K562 (cell line): ENCODE measurements around the gene RFC2. TPM values are rescaled to one million over a fixed set of nuclear protein-coding genes. Genes with fewer than 3 reads are reported as not detected.

ENCODE experiments used
- ARID1B ChIP-seq: fragments of 450-650 bp; IDR thresholded peaks from 2 replicates; pipeline ENCODE4 v1.6.1; 2016; ENCODE audit warnings: antibody characterized with exemption, mild to moderate bottlenecking, inconsistent platforms
- ETS2 ChIP-seq: IDR thresholded peaks from 2 replicates; pipeline ENCODE4 v1.6.1; 2016; ENCODE audit warnings: borderline replicate concordance, missing genetic modification characterization, mild to moderate bottlenecking, moderate library complexity, missing compliant biosample characterization; ENCODE audit not compliant: poor library complexity, severe bottlenecking
- GTF2A2 ChIP-seq: IDR thresholded peaks from 2 replicates; pipeline ENCODE4 v1.6.1; 2016; ENCODE audit warnings: mild to moderate bottlenecking, missing genetic modification characterization, missing compliant biosample characterization
- ILK ChIP-seq: fragments of 450-650 bp; IDR thresholded peaks from 2 replicates; pipeline ENCODE4 v1.6.1; 2016; ENCODE audit warnings: missing genetic modification characterization, low read depth, mild to moderate bottlenecking, missing compliant biosample characterization, moderate library complexity, borderline replicate concordance
- KLF16 ChIP-seq: IDR thresholded peaks from 2 replicates; pipeline ENCODE4 v1.6.1; 2016; ENCODE audit warnings: antibody characterized with exemption
- MITF ChIP-seq: IDR thresholded peaks from 2 replicates; pipeline ENCODE4 v1.6.1; 2014; ENCODE audit warnings: antibody characterized with exemption
- MTA3 ChIP-seq: fragments of 450-650 bp; formaldehyde crosslinking; IDR thresholded peaks from 2 replicates; pipeline ENCODE4 v1.6.1; 2017; ENCODE audit warnings: mild to moderate bottlenecking, borderline replicate concordance
- NCOA2 ChIP-seq, 2 experiments: fragments of 450-650 bp; IDR thresholded peaks; 2 replicates each; pipeline ENCODE4 v1.6.1; 2018; ENCODE audit warnings: mild to moderate bottlenecking in 2 of 2, moderate library complexity in 1 of 2; ENCODE audit not compliant: partially characterized antibody in 2 of 2
- NFE2 ChIP-seq: IDR thresholded peaks from 2 replicates; pipeline ENCODE4 v1.6.1; 2014; ENCODE audit warnings: antibody characterized with exemption, low read depth
- SAP30 ChIP-seq: fragments of 200-600 bp; sonication (generic); IDR thresholded peaks from 2 replicates; pipeline ENCODE4 v1.6.1; 2012; ENCODE audit warnings: borderline replicate concordance, low read depth, mild to moderate bottlenecking, moderate library complexity, low read length, control low read depth, inconsistent platforms; ENCODE audit not compliant: insufficient read depth, poor library complexity, severe bottlenecking
- SETDB1 ChIP-seq: IDR thresholded peaks from one replicate; pipeline ENCODE4 v1.6.1; 2012; ENCODE audit warnings: low read length, control low read depth, inconsistent platforms
- SMARCA4 ChIP-seq: fragments of 450-650 bp; IDR thresholded peaks from 2 replicates; pipeline ENCODE4 v1.6.1; 2016
- THAP7 ChIP-seq: fragments of 250-450 bp; sonication (Bioruptor Pico); IDR thresholded peaks from 2 replicates; pipeline ENCODE4 v1.5.0; 2021
- ZBTB9 ChIP-seq: fragments of 450-650 bp; formaldehyde crosslinking; IDR thresholded peaks from 2 replicates; pipeline ENCODE4 v1.4.0; 2020; ENCODE audit warnings: mild to moderate bottlenecking, moderate library complexity
- ZNF143 ChIP-seq: sonication (generic); formaldehyde crosslinking; IDR thresholded peaks from 2 replicates; pipeline ENCODE4 v1.9.0; 2022; ENCODE audit warnings: mild to moderate bottlenecking, missing genetic modification reagents
- ZNF444 ChIP-seq: fragments of 250-450 bp; sonication (Bioruptor Pico); IDR thresholded peaks from 2 replicates; pipeline ENCODE4 v1.4.0; 2020; ENCODE audit warnings: mild to moderate bottlenecking, moderate library complexity
- polyA plus RNA-seq, 8 experiments: library from polyadenylated mRNA; depleted of rRNA in 4 of 8; stranded (reverse) in 5 of 8; unstranded in 3 of 8; fragments of >200 nt; fragmentation: Nextera tagmentation in 2 of 8; fragmentation: Illumina TruSeq in 1 of 8; extraction: Ambion mirVana in 2 of 8; extraction: Trizol in 1 of 8; gene quantifications; 2 replicates each; pipeline versions ENCODE4 v1.2.1 to v1.2.3, GENCODE V29; 2011 to 2014; ENCODE audit warnings: inconsistent platforms in 1 of 8, missing spikeins in 1 of 8
- total RNA-seq, 7 experiments: library from RNA; depleted of rRNA in 6 of 7; stranded (reverse); fragments of >200 nt in 6 of 7; fragmentation: Illumina TruSeq in 2 of 7; extraction: Trizol in 2 of 7; gene quantifications; 2 replicates each; pipeline versions ENCODE4 v1.2.1 to v1.2.3, GENCODE V29; 2011 to 2021; ENCODE audit warnings: low replicate concordance in 1 of 7
- TF ChIP-seq, protein P1 (sequence below): IDR thresholded peaks from 2 replicates; pipeline ENCODE4 v1.6.1; 2011; ENCODE audit not compliant: insufficient read length; ENCODE audit errors: extremely low read depth
- TF ChIP-seq, protein P2 (sequence below): fragments of 250-450 bp; sonication (Bioruptor Pico); IDR thresholded peaks from 2 replicates; pipeline ENCODE4 v1.4.0; 2020

The RFC2 gene
- total and polyA plus RNA-seq, 9 of the 15 experiments (the other 6 are each of a cell fraction or from before 2014, with no cell fraction given) = 32.5 to 161 (median 102) TPM

DNA sequence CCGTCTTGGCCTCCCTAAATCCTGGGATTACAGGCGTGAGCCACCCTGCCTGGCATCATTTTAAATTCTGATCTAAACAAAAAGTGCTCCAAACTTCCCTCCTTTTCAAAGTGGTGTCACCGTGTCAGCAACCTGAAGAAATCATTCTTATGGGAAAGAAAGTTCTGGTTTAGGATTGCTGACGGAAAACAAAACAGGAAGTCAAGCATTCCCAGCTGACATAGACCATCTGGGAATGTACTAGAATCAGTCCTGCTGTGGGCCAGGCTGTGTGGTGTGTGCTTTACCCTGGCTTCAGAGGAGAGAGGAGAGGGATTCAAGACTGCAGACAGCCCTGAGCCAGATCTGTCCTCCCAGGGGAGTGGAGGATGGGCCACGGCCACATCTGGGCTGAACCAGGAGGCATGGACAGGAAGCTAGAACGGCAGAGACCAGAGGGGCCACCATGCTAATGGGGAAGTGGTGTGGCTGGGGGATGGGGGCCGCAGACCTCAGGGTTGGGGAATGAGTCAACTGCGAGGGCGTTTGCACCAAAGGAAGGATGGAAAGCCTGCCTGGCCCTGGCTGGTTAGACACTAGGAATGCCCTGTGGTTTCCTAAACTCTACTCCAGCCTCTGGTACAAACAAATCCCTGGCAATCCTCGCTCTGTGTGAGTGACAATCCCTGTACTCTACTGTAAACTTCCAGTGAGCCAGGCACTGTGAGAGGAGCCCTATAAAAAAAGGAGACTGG, 18.3 kb upstream of the RFC2 start (continued):
- TF ChIP-seq THAP7 (CRISPR knock-in tag) (no peak), MITF (no peak), ZBTB9 (CRISPR knock-in tag) (no peak), GTF2A2 (tag) (no peak), NFE2 (no peak), ZNF143 (CRISPR knock-in tag) (no peak), ZNF444 (CRISPR knock-in tag) (no peak), NCOA2 (IDR thresholded peaks at IDR 0.05; ENCODE audit: partially characterized antibody in 2 of 2) (no peak), ETS2 (tag) (no peak), SETDB1 (no peak), ILK (no peak), KLF16 (peak; percentile 51; the same call in 1 of the 2 replicates), SMARCA4 (peak; percentile 66), SAP30 (no peak), MTA3 (no peak), ARID1B (peak; percentile 75)
- TF ChIP-seq, protein P1, sequence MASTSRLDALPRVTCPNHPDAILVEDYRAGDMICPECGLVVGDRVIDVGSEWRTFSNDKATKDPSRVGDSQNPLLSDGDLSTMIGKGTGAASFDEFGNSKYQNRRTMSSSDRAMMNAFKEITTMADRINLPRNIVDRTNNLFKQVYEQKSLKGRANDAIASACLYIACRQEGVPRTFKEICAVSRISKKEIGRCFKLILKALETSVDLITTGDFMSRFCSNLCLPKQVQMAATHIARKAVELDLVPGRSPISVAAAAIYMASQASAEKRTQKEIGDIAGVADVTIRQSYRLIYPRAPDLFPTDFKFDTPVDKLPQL = no peak
- TF ChIP-seq, protein P2, sequence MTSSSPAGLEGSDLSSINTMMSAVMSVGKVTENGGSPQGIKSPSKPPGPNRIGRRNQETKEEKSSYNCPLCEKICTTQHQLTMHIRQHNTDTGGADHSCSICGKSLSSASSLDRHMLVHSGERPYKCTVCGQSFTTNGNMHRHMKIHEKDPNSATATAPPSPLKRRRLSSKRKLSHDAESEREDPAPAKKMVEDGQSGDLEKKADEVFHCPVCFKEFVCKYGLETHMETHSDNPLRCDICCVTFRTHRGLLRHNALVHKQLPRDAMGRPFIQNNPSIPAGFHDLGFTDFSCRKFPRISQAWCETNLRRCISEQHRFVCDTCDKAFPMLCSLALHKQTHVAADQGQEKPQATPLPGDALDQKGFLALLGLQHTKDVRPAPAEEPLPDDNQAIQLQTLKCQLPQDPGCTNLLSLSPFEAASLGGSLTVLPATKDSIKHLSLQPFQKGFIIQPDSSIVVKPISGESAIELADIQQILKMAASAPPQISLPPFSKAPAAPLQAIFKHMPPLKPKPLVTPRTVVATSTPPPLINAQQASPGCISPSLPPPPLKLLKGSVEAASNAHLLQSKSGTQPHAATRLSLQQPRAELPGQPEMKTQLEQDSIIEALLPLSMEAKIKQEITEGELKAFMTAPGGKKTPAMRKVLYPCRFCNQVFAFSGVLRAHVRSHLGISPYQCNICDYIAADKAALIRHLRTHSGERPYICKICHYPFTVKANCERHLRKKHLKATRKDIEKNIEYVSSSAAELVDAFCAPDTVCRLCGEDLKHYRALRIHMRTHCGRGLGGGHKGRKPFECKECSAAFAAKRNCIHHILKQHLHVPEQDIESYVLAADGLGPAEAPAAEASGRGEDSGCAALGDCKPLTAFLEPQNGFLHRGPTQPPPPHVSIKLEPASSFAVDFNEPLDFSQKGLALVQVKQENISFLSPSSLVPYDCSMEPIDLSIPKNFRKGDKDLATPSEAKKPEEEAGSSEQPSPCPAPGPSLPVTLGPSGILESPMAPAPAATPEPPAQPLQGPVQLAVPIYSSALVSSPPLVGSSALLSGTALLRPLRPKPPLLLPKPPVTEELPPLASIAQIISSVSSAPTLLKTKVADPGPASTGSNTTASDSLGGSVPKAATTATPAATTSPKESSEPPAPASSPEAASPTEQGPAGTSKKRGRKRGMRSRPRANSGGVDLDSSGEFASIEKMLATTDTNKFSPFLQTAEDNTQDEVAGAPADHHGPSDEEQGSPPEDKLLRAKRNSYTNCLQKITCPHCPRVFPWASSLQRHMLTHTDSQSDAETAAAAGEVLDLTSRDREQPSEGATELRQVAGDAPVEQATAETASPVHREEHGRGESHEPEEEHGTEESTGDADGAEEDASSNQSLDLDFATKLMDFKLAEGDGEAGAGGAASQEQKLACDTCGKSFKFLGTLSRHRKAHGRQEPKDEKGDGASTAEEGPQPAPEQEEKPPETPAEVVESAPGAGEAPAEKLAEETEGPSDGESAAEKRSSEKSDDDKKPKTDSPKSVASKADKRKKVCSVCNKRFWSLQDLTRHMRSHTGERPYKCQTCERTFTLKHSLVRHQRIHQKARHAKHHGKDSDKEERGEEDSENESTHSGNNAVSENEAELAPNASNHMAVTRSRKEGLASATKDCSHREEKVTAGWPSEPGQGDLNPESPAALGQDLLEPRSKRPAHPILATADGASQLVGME (CRISPR knock-in tag) = no peak
